Stimulated activated CD4-positive, alpha-beta T cell treated with anti-CD3 and anti-CD28 coated beads, Interleukin-2, amount 100 ng/mL, for 48 hours (primary cell): ENCODE data around the gene PMVK.

Experiments
- DNase-seq, 2 donors: peaks; one replicate each; pipeline ENCODE4 v3.0.0-alpha.2; 2020

PMVK gene

DNA sequence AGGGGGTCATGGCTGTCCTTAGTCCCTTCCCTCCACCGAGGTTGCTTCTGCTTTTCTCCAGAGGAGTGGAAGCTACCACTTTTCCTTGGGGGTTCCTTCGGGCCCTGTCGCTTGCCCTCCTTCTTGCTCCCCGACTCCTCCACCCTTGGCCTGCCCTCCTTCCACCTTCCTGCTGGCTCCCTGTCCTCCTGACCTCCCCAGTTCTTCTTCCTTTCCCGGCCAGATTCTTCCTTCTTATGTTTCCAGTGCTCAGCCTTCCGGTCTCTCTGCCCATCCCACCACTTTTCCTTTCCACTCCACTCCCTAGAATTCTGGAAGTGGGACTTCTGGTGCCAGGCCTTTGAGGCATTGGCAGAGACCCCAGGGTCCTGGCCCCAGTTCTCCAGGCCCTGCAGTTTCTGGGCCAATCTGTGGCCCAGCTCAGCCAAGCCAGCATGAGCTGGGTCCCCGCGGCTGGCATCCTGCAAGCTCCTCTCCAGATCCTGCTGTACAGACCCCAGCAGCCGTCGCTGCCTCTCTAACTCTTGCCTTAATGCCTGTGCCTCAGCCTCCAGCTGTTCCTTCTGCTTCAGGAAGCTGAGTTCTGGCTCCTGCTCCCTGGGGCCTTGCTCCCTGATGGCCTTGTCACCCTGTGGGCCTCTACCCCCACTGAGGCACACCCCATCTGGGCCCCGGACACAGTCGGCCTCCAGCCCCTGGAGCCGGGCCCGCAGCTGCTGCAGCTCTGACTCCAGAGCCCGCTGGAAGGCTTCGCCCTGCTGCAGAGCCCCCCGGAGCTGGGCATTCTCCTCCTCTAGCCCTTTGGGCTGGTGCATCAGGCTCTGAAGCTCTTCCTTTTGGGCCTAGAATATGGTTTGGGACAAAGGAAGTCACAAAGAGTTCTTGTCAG lies 9.7 kb upstream of the PMVK start:
- no peak for DNase-seq

DNA sequence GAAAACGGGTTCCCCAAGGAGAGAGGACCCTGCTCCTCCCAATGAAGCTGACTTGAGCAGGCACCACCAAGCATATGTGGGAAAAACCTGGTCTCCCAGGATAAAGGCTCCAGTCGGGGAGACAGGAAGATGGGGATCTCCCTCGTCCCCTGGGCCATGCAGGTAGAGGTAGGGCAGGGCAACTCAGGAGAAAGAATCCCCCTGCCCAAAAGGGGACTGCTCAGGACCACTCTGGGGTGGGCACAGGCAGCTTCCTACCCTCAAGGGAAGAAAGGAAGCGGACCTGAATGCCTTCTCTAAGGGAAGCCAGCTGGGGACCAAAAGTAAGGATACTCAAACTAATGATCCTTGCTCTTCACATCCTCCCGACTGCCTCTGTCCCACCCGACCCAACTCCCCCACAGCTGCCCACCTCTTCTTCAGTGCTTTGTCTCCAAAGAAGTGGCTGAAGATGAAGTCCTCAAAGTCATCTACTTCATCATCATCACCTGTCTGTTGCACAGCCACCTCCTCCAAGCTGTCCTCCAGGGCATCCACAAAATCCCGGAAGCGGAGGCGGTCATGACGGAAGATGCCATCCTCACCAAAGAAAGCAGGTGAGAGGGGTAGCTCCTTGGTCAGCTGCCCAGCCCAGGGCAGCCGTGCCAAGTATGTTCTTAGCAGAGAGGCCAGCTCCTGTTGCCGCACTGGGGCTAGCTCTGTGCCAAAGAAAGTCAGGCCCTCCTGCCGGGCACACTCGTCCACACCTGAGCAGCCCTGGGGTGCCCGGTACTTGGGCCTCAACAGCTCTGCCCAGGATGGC lies 8.8 kb upstream of the PMVK start:
- DNase-seq: no peak

DNA sequence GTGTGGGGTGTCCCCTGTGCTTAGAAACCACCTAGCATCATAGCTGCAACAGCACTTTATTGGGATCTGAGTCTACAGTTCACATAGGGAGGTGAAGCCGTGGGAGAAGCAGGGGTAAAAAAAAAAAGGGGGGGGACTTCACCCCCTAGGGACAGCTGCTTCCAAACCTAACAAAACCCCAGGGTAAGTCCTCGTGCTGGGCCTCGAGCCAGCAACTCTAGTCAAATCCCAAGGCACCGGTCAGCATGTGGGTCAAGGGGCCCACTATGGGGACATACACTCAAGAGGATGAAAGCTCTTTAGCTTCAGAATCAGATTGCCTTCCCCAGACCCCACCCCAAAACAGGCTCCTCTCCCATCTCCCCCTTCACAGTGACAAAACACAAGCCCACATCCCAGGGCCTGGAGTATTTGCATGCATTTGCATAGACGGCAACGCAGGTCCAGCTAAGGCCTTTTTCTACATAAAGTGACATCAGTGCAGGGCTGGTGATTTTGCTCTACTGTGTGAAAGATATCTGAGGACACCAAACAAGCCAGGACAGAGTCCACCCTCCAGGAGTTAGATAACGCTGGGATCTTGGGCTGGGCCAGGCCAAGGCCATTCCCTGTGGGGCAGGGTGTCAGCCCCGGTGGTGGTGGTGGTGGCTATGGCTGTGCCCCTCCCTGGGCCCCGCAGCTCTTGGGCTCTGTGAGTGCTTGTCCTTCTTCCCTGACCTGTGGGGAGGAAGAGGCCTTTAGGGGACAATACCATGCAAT lies 8.1 kb upstream of the PMVK start:
- no peak for DNase-seq

- DNase-seq: no peak
These were observed 7.3 kb upstream of the PMVK start for GRCh38 chr1:154943649-154944400.

DNA sequence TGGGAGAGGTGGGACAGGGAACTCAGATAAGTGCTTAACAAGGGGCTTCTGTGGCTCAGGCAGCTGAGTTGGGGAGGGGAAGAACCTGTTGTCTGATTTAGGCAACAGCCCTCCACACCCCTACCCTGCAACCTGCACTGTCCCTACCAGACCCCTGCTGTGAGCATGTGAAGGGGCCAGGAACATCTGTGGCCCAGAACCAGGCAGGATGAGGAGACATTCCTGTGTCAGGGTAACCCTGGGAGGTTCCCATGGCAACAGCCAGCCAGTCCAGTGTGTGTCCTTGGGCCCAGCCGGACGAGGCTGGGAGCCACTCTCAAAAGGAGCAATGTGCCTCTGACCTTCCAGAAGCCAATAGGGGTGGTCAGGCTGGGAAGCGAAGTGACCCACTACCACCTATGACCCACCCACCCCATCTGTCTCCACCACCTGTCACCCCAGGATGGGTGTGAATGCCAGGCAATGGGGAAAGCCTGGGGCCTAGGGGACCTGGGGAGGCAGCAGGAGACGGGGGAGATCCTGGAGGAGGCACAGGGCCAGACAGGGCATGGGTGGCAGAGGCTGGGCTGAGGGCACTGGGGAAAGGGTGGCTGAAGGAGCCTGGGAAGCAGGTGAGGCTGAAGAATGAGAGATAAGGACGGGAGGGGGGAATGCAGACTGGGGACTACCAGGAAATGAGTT lies 5.0 kb upstream of the PMVK start:
- no peak for DNase-seq

DNA sequence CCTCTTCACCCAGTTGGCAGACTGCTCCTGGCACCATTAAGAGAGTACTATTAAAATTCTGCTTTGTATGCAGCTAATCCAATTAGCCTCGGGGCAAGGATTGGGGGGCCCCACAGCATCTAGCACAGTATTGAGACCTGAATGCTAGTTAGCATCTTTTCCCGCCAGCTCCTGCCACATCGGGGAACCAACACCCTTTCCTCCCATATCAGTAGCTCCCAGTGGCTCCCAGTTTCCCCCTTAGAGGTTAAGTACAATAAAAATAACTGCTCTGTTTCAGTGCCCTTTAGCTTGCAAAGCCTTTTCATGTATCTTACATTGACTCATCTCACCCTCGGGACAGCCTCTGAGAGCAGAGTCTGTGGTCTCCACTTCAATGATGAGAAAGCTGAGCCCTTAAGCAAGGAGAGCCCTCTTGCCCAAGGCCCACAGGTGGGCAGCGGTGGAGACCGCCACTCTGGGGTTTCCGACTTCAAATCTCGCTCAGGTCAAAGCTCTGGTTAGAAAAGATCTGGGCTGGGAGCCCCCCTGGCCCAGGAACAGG lies 4.2 kb upstream of the PMVK start:
- no peak for DNase-seq

DNA sequence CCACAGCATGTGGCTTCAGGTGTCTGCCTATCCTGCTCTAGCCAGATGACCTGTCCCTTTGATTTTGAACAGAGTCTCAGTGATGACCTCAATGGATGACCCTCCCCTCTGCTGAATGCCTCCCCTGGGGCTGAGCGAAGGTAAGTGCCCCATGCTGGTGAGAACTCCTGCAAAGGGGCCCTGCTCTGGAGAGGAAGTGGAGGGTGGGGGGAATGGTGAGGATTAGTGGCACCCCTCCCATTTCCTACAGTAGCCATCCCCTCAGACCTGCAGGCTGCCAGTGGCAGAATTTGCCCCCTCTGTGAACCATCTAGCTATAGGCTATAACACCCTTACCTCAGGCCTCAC lies 3.7 kb upstream of the PMVK start:
- no peak for DNase-seq

GRCh38 chr1:154938604-154939399 lies 2.3 kb upstream of the PMVK start:
- DNase-seq: no peak

- no peak for DNase-seq
These were observed 1.5 kb upstream of the PMVK start for GRCh38 chr1:154937988-154938386.

DNA sequence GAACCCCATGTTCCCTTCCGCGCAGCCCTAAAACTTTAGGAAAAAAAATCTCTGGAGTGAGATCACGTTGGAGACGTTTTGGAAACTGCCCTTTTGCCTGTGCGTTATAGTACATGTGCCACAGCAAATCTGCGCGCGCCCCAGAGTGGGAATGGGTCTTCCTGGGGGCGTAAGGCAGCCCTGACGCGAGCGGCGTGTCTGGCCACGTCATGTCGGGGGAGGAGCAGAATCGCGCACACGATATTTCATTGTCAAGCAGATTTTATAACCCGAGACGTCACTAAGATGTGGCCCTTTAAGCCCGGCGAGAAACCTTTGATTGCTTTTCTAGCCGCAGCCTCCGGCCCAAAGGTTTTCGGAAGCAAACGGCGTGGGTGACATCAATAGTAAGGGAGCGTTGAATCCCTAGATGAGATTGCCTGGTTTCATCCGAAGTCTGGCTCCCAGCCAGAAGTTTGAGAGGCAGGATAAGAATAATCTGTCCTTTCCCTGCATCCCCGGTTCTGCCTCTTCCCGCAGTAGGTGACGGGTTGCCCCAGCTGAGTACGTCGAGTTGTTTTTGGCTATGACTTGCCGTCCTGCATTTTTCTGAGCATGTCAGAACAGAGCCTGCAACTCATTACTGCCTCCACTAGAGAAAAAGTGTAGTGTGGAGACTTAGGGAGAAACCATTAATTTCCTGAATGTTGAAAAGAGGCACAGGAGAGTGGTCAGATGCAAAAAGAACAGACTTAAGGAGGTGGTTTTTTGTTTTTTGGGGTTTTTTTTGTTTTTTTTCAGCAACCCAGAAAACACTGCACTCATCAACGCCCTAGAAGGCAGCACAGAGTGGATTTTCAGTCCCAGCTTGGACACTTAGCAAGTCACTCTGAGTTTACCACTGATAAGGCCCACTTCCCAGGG lies 817 bp upstream of the PMVK start:
- peak; percentile 79 to 82 for DNase-seq

- DNase-seq: no peak
These were observed 567 bp downstream of the PMVK start for GRCh38 chr1:154935749-154936554.

DNA sequence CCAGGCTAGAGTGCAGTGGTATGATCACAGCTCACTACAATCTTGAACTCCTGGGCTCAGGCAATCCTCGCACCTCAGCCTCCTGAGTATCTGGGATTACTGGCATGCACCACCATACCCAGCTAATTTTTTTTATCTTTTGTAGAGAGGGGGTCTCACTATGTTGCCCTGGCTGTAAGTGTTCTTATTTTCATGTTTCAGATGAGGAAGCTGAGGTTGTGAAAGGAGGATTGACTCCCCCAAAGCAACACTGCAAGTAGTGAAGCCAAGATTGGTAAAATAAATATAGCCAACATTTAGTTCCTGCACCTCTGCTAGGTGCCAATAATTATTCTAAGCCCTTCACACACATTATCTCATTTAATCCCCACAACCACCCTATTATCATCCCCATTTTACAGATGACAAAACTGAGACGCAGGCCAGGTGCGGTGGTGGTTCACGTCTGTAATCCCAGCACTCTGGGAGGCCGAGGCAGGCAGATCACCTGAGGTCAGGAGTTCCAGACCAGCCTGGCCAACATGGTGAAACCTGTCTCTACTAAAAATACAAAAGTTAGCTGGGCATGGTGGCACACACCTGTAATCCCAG lies 2.1 kb downstream of the PMVK start:
- DNase-seq: no peak

DNA sequence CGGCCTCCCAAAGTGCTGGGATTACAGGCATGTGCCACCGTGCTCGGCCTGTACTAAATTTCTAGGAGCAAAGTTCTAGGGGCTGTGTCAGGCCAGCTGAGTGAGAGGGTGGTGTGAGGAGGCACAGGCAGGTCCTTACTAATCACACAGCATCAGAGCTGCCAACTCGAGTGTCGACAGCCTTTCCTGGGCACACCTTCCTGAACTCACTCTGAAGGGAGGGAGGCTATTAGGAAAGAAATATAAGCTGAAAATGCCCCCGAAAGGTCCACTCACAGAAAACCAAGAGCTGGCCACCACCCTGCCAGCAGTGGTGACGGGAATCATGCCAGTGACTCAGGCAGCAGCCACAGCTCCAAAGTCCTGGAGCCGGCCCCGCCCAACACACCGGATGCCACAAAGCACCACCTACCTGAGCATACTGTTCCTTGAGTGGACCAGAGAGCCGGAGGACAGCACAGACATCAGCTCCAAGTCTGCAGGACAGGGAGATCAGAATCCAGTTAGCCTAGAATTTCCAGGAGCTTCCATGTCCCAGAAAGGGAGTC lies 4.5 kb downstream of the PMVK start:
- DNase-seq: no peak

- no peak for DNase-seq
These were observed 10.3 kb downstream of the PMVK start for GRCh38 chr1:154926201-154926600.

GRCh38 chr1:154925335-154926170 lies 11.0 kb downstream of the PMVK start:
- no peak for DNase-seq

DNA sequence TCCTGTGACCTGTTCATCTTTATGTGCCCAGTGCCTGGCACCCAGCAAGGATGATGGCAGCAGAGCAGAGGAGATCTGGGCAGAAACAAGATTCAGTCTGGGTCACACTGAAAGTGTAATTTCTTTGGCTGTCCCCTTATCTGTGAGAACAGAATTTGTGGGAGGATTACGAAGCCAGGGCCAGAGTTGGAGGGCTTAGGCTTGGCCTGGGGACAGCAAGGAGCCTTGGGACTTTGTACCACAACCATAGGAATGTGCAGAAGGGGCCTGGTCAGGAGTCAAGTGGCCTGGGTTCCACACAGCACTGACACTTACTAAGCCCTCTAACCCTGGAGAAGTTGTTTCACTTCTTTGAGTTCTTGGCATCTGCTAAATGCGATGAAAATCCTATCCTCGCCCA lies 12.8 kb downstream of the PMVK start:
- no peak for DNase-seq

- DNase-seq: no peak
These were observed 23.2 kb downstream of the PMVK start for GRCh38 chr1:154913273-154913672.
